T1000 (cell line): ENCODE data around the gene GLYATL2.

Experiments
- DNase-seq: peaks from one replicate; lab custom pipeline; 2025; ENCODE audit warnings: mixed read lengths; lab: John Stamatoyannopoulos, UW

Gene GLYATL2

GRCh38 chr11:58844361-58845005 lies at the start of gene GLYATL2:
TSS of gene GLYATL2 (minus strand) at chr11:58844704. CDS start at chr11:58839612, 5,092 bp downstream.
- DNase-seq, result no peak

- DNase-seq, result no peak
Observed at GRCh38 chr11:58893899-58894298, 49.4 kb upstream of the GLYATL2 start.

GRCh38 chr11:58888579-58888978 lies 44.1 kb upstream of the GLYATL2 start:
- no peak for DNase-seq

GRCh38 chr11:58887452-58887851 lies 42.9 kb upstream of the GLYATL2 start:
- DNase-seq, result no peak

- no peak for DNase-seq
Observed at GRCh38 chr11:58880625-58881024, 36.1 kb upstream of the GLYATL2 start.

GRCh38 chr11:58880166-58880565 lies 35.7 kb upstream of the GLYATL2 start:
- DNase-seq, result no peak

GRCh38 chr11:58867556-58867955 lies 23.1 kb upstream of the GLYATL2 start:
- DNase-seq, result peak; percentile 63

- DNase-seq, result peak; percentile 69
Observed at GRCh38 chr11:58866788-58867187, 22.3 kb upstream of the GLYATL2 start.

GRCh38 chr11:58864335-58864734 lies 19.8 kb upstream of the GLYATL2 start:
- DNase-seq, result no peak

- DNase-seq, result no peak
Observed at GRCh38 chr11:58863697-58864096, 19.2 kb upstream of the GLYATL2 start.

GRCh38 chr11:58861533-58861932 lies 17.0 kb upstream of the GLYATL2 start:
- DNase-seq, result no peak

GRCh38 chr11:58856806-58857205 lies 12.3 kb upstream of the GLYATL2 start:
- no peak for DNase-seq

GRCh38 chr11:58845386-58845785 lies 882 bp upstream of the GLYATL2 start:
- DNase-seq, result no peak

GRCh38 chr11:58837707-58838388 lies 6.7 kb downstream of the GLYATL2 start:
- no peak for DNase-seq

- no peak for DNase-seq
Observed at GRCh38 chr11:58832056-58832645, 12.4 kb downstream of the GLYATL2 start.

GRCh38 chr11:58830673-58831301 lies 13.7 kb downstream of the GLYATL2 start:
- no peak for DNase-seq

- no peak for DNase-seq
Observed at GRCh38 chr11:58829786-58830185, 14.7 kb downstream of the GLYATL2 start.

- no peak for DNase-seq
Observed at GRCh38 chr11:58813693-58814092, 30.8 kb downstream of the GLYATL2 start.

GRCh38 chr11:58811499-58811898 lies 33.0 kb downstream of the GLYATL2 start:
- no peak for DNase-seq

GRCh38 chr11:58807343-58807742 lies 37.2 kb downstream of the GLYATL2 start:
- DNase-seq, result no peak

GRCh38 chr11:58805065-58805464 lies 39.4 kb downstream of the GLYATL2 start:
- DNase-seq, result no peak

- DNase-seq, result no peak
Observed at GRCh38 chr11:58801974-58802545, 42.4 kb downstream of the GLYATL2 start.
